Fibroblast of lung (primary cell): ENCODE results near the gene FAM222B.

ENCODE experiments used
- EZH2 ChIP-seq: IDR thresholded peaks from 2 replicates; pipeline ENCODE4 v1.5.1; 2012; ENCODE audit warnings: low read length, control low read depth, mild to moderate bottlenecking; ENCODE audit errors: missing control alignments
- TF ChIP-seq, protein P1 (sequence below), 2 donors: IDR thresholded peaks in 1 of 2; conservative IDR thresholded peaks in 1 of 2; 1 replicate in 1 of 2; 2 replicates in 1 of 2; pipeline ENCODE4 v1.5.1; 2011 to 2012; ENCODE audit warnings: low read length in 2 of 2, control low read depth in 1 of 2, inconsistent platforms in 1 of 2, low read depth in 1 of 2, mild to moderate bottlenecking in 1 of 2

GRCh38 chr17:28722417-28723158 is 120.0 kb downstream of the FAM222B start:
- TF ChIP-seq, protein P1, sequence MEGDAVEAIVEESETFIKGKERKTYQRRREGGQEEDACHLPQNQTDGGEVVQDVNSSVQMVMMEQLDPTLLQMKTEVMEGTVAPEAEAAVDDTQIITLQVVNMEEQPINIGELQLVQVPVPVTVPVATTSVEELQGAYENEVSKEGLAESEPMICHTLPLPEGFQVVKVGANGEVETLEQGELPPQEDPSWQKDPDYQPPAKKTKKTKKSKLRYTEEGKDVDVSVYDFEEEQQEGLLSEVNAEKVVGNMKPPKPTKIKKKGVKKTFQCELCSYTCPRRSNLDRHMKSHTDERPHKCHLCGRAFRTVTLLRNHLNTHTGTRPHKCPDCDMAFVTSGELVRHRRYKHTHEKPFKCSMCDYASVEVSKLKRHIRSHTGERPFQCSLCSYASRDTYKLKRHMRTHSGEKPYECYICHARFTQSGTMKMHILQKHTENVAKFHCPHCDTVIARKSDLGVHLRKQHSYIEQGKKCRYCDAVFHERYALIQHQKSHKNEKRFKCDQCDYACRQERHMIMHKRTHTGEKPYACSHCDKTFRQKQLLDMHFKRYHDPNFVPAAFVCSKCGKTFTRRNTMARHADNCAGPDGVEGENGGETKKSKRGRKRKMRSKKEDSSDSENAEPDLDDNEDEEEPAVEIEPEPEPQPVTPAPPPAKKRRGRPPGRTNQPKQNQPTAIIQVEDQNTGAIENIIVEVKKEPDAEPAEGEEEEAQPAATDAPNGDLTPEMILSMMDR (conservative IDR thresholded peaks at IDR 0.05 in 1 of 2, IDR thresholded peaks at IDR 0.05 in 1 of 2; ENCODE audit: low read depth in 1 of 2, low read length in 2 of 2) = no peak
- no peak for TF ChIP-seq EZH2
